Body of pancreas (tissue), 4 donors: ENCODE data around the gene APBA1.

Experiments used
- POLR2A ChIP-seq, 3 donors: fragments of 450-650 bp; IDR thresholded peaks; one replicate each; pipeline ENCODE4 v1.6.1; 2016; ENCODE audit warnings: antibody characterized with exemption in 3 of 3, mild to moderate bottlenecking in 2 of 3
- TF ChIP-seq, protein P1 (sequence below), 7 experiments: fragments of 450-650 bp in 4 of 7; fragments of 200-600 bp in 3 of 7; sonication (generic) in 3 of 7; IDR thresholded peaks; one replicate each; pipeline ENCODE4 v1.5.1; 2016 to 2019; ENCODE audit warnings: antibody characterized with exemption in 7 of 7

DNA sequence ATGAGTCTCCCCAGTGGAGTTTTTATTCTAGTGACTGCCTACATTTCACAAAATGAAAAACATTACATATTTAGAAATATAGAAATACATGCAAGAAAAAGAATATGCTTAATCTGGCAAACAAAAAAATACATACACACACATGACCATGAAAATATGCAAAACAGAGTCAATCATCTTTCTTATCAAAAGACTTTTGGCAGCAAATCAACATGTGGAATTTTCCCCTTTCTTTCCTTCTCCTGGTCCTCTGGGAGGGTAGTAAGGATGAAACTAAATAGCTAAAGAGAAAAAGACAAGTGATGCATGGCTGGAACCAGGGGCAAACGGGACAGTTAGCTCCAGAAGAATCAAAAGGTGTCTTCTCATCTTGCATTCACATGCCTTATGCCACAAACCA is 69.4 kb downstream of the APBA1 start:
- no peak for TF ChIP-seq POLR2A (IDR thresholded peaks at IDR 0.05)
- TF ChIP-seq, protein P1, sequence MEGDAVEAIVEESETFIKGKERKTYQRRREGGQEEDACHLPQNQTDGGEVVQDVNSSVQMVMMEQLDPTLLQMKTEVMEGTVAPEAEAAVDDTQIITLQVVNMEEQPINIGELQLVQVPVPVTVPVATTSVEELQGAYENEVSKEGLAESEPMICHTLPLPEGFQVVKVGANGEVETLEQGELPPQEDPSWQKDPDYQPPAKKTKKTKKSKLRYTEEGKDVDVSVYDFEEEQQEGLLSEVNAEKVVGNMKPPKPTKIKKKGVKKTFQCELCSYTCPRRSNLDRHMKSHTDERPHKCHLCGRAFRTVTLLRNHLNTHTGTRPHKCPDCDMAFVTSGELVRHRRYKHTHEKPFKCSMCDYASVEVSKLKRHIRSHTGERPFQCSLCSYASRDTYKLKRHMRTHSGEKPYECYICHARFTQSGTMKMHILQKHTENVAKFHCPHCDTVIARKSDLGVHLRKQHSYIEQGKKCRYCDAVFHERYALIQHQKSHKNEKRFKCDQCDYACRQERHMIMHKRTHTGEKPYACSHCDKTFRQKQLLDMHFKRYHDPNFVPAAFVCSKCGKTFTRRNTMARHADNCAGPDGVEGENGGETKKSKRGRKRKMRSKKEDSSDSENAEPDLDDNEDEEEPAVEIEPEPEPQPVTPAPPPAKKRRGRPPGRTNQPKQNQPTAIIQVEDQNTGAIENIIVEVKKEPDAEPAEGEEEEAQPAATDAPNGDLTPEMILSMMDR (IDR thresholded peaks at IDR 0.05), result no peak
